HG02884 (cell line): ENCODE data around the gene ARSH.
"Not testable (repeated sequence)": the region's sequence is repeated elsewhere in the genome, so short reads cannot be mapped to it uniquely, and the experiment has no call there.

ENCODE experiments used
- ATAC-seq: cut with Tn5 transposase; IDR thresholded peaks from one replicate; pipeline ENCODE4 v1.9.1; 2021; ENCODE audit warnings: mild to moderate bottlenecking, moderate library complexity; ENCODE audit not compliant: unreplicated experiment

The ARSH gene, protein sequence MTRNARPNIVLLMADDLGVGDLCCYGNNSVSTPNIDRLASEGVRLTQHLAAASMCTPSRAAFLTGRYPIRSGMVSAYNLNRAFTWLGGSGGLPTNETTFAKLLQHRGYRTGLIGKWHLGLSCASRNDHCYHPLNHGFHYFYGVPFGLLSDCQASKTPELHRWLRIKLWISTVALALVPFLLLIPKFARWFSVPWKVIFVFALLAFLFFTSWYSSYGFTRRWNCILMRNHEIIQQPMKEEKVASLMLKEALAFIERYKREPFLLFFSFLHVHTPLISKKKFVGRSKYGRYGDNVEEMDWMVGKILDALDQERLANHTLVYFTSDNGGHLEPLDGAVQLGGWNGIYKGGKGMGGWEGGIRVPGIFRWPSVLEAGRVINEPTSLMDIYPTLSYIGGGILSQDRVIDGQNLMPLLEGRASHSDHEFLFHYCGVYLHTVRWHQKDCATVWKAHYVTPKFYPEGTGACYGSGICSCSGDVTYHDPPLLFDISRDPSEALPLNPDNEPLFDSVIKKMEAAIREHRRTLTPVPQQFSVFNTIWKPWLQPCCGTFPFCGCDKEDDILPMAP

DNA sequence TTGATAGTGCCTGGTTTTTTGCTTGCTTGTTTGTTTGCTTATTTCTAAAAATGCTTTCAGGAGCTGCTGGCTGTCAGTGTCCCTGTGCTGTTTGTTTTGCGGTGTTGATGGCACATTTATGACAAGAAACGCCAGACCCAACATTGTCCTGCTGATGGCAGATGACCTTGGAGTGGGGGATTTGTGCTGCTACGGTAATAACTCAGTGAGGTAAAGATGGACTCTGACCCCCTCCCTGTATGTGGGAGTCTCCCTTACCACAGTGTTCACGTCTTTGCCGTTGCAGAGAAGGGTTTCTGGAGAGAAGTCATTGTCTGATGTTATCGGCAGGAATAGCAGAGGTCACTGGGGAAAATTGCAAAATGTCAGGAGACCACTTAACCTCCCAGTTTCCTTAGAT is at the start of gene ARSH:
TSS of gene ARSH (plus strand) at position 52 of the 400 bp plus-strand sequence. CDS start at position 119, 67 bp downstream.
- ATAC-seq, result no peak

DNA sequence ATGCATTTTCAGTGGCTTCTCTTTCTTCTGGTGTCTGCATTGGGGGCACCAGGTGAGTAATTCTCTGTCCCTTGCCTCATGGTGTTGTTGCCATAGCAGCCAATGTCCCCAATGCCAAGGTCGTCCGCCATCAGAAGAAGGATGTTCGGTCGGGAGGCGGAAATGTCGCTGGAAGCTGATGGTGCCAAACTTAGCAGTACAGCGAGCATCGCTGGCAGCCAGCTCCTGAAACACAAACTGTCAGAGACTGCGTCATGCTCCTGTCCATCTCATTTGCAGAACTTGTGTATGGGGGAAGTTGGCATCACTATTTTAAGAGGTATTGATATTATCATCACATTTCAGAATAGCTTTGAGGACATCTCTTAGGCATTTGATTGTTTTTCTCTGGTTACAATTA is 48.1 kb upstream of the ARSH start:
- ATAC-seq, result no peak

DNA sequence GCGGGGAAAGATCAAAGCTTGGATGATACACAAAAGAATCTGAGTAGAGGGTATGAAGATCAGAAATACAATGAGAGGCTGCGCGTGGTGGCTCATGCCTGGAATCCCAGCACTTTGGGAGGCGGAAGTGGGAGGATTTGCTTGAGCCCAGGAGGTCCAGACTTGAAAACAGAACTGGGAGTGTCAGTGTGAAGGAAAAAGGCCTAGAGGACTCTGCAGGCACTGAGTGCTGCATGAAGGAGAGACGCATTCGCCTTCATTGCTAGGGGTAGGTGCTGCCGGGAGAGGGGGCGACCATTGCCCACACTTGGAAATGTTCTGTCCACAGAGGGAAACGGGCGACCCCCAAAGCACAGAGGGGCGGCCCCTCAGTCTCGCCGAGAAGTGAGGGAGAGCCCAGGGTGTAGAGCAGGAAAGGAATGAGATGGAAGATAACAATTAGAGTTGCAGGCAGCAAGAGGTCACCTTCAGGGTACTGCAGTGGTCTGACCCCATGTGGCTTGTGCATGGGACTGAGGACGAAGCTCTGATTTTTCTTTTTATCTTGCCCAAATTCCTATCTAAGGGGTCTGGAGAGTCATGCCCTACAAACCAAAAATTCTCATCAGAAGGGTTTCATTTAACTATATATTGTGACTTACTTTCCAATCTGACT is 45.4 kb upstream of the ARSH start:
- no peak for ATAC-seq

DNA sequence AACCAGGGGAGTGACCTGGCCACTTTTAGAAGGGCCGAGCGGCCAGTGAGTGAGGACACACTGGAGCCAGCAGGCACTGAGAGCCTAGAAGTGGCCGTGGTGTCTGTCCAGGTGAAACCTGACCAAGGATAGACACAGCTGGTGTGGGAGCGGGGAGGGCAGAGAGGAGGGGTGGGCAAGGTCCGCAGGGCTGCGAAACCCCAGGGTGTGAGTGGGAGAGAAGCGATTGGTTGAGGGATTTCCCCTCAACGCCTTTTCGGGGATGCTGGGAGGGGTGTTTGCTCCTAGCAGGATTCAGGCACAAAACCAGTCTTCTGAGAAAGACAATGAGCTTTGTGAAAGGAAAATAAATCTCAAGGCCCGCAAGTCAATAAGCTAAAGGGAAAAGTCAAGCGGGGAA is 44.0 kb upstream of the ARSH start:
- ATAC-seq, result no peak

DNA sequence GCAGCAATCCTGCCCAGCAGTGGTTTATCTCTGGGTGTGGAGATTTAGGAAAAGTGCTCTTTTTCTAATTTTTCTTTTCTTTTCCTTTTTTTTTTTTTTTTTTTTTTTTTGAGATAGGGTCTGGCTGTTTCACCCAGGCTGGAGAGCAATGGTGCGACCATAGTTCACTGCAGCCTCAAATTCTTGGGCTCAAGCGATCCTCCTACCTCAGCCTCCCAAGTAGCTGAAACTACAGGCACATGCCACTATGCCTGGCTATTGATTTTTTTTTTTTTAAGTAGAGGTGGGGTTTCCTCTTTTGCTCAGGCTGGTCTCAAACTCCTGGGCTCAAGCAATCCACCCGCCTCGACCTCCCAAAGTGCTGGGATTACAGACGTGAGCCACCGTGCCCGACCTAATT is 42.9 kb upstream of the ARSH start:
- ATAC-seq, result not testable (repeated sequence)

DNA sequence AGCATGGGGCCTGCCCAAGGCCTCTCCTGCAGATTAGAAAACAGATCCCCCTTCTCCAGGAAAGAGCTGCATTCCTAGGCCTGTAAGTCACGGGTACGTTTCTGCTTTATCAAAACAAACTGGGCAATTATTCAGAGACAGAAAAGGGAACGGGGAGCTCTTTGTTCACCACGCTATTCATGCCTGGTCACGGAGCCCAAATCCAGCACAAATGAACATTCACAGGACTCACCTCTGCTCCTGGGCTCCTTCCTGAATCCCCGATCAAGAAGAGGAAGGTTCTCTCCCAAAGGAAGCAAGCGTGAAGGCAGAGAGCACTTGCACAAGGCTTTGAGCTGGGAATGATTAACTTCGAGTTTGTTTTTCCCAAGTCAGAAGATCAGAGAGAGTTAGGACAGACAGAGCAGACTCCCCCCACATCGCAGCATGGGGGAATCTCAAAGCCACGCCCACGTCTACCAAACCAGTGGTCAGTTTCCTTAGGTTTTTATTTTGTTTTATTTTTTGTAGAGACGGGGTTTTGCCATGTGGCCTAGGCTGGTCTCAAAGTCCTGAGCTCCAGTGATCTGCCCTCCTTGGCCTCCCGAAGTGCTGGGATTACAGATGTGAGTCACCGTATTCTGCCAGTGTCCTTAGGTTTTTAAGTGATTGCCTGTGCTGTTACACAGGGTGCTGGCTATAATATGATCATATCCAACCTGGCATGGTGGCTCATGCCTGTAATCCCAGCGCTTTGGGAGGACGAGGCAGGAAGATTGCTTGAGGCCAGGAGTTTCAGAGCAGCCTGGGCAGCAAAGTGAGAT is 42.2 kb upstream of the ARSH start:
- not testable (repeated sequence) for ATAC-seq

DNA sequence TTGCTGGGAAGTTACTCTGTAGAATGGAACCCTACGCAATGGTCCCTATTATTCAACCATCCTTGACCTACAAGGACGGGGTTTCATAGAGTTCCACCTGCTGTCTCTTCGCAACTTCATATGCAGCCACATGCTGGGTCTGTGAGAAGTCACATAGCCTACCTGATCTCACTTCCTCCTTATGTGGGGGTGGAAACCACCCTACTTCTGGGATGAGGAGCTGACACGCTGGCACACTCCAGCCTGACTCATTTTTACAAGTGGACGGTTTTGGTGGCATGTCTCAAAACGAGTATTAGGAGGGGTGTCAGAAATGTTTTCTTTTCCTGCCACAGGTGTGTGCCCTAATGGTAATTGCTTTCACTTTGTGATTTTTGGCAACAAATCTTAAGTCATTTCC is 40.4 kb upstream of the ARSH start:
- no peak for ATAC-seq

DNA sequence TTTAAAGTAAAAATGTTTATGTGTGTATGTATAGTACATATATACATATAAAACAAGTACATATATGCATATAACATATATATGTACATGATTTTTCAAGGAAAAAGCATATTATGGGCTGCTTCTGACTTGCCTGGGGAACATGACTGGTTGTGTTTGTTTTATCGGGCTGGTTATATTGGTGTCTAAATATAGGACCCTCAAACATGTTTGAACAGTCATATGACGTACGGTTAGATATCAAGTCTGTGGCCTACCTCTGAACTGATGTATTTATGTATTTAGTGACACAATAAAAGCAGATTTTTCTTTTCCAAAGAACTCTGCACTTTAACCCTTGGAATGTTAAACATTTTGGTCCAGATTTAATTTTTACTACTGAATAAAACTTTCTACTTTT is 39.3 kb upstream of the ARSH start:
- no peak for ATAC-seq

DNA sequence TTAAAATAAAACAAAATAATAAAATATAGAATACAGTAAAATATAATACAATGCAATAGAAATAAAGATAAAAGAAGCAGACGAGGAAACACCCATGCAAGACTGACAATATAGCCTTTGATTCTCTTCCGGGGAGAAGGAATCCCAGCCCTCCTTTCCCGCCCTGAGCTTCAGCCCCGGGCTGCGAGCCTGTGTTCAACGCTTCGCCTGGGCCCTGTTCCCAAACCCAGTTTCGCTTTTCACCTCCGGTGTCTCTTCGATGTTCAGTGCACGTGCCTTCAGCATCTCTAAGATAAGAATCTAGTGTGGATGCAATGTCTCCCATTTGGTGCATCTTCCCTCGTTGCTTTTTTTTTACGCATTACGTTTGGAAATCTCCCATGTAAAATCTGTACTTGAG is 38.8 kb upstream of the ARSH start:
- ATAC-seq, result no peak

DNA sequence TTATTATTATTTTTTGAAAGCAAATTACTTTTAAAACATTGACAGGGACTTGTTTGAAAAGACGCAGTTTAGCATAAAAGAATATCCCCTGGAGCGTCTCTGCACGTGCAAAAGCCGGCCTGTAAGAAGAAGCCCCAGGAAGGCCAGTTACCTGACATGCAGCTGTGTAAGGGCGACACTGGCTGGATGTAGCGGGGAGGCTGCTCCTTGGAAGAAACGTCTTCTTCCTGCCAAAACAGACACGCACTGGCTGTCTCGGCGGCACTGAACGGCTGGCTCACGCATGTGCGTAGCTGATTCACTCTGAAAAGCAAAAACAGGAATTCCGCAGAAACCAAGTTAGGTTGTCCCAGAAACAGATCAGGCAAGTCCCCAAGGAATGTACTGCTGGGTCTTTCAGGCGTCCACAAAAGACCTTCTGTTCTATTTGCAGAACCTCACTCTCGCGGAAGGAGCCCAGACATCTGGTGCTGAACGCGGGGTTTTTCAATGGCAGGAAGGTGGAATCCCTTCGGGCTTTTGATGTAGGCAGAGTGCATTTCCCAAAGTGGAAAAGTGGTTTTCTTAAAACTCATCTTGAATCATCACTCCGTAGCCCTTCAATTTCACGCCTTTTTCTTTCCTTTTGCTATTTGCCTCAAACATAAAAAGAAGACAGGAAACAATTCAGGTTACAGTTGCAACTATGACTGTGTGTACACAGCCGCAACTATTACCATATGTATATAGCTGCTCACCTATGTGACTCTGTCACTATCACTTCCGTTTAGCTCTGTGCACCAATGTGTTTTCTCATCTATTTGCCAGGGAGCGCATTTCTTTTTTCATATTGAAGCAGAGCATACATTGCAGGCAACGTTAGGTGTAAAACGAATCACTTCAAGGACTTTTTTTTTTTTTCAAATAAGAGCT is 38.1 kb upstream of the ARSH start:
- no peak for ATAC-seq

DNA sequence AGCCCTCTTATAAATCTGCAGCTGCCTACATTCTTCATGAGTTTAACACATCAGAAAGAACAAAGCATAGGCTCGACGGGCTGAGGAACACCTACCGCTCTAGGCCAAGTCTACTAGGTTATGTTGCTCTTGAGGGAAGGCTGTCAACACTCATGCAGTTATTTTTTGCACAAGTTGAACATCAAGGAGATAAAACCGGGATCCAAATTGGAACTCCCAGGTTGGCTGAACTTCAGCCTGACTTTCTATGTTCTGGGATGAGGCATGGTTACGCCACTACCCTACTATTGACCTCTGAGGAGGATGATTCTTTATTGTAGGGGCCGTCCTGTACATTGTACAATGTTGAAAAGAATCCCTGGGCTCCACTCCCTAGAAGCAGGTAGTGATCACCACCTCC is 37.3 kb upstream of the ARSH start:
- ATAC-seq, result no peak

DNA sequence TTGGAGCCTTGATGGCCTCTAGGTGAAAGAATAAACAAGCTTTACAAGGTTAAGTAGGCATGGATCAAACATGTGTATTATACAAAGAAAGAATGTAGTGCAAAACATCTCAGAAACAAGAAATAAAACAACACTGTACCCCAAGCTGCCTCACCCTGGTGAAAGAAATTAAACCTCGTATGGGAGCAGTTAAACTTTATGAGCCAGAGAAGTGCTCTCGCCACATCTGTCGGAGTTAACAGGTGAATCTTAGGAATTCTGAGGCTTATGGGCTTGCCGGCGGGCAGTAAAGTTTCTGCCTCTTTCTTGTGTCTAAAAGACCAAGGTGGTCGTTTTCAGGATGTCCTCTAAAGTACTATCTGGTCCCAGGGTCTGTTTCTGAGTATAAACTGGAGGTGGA is 34.0 kb upstream of the ARSH start:
- ATAC-seq, result no peak

DNA sequence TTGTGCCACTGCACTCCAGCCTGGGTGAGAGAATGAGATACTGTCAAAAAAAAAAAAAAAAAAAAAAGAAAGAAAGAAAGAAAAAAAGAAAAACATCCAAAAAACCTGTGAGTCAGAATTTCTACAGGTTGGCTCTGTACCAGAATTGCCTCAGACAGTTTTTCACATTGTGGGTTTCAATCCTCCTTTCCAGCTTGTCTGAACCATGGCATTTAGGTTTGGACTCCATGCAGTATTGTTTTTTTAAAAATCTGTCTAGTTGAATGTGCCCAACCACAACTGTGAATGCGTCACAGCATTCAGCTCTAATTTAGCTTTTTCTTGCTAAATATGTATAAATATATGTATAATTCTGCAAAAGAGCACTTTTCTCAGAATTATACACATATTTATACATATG is 31.4 kb upstream of the ARSH start:
- ATAC-seq, result no peak

DNA sequence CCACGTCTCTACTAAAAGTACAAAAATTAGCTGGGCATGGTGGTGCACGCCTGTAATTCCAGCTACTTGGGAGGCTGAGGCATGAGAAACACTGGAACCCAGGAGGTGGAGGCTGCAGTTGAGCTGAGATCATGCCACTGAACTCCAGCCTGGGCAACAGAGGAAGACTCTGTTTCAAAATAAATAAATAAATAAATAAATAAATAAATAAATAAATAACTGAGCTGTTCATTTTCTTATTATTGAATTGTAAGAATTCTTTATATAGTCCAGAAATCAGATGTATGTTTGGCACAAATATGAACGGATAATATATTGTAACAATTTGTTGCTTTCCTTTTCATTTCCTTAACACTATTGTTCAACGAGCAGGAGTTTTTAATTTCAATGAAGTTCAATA is 27.7 kb upstream of the ARSH start:
- ATAC-seq, result not testable (repeated sequence)

DNA sequence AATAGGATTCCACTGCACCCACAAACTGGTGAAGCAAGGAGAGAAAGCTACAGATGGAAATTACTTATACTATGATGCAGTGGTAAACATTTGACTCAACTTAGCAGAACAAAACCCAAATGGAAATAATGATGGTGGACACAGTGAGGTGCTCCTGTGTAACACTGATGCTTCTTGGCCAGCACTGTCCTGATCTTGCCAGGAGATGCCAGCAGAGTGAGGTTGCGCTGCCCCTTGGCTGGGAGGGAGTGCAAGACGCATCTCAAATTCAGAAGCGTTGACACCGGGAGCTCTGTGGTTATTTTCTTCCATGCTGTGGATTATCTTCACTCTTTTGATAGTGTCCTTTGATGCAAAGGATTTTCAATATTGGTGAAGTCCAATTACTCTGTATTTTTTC is 22.0 kb upstream of the ARSH start:
- ATAC-seq, result no peak

DNA sequence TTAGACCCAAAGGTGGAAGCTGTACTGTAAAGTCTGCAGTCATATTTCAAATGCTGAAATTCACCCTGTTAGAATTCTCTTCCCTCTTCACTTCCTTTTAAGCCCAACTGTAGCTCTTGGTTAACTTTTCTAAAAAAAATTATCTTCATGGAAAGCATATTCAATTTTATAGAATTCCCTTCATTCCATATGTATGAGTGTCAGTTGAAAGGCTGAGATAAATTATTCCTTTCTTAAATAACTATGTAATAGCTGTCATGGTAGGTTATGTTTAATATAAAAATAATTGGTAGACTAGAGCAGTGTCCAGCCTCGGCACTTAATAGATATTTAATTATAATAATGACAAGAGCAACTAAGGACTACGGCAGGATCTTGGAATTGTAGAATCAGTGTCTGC is 16.8 kb upstream of the ARSH start:
- no peak for ATAC-seq

DNA sequence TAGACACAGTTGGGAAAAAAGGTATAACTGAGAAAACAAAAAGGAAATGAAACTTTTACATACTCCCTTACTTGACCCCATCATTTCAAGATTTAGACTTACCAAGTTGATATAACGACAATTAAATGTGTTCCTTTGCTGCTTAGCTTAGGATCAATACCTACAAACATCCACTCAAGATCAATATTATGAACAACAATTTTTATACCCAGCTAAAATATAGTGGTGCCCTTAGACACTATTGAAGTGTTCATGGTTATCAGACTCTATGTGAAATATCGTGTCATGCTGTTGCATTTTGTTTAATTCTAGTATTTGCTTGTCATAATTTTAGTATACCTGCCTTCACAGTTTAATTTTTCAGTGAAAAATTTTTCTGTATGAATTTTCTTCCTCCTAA is 4.2 kb downstream of the ARSH start:
- ATAC-seq, result no peak

DNA sequence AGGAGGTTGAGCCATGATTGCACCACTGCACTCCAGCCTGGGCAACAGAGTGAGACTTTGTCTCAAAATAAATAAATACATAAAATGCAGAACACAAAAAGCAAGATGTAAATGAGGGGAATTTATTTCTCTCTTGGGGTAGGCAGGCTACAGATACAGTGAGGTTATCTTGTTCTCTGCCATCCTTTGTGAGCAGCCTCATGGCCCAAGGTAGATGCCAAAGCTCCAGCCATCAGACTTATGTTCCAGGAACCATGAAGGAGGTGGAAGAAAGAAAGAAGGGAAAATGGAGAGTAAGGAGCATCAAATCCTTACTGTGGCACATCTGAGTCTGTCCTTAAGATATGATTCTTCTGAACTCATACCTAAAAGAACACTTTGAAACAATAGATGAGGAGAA is 11.1 kb downstream of the ARSH start:
- ATAC-seq, result no peak

DNA sequence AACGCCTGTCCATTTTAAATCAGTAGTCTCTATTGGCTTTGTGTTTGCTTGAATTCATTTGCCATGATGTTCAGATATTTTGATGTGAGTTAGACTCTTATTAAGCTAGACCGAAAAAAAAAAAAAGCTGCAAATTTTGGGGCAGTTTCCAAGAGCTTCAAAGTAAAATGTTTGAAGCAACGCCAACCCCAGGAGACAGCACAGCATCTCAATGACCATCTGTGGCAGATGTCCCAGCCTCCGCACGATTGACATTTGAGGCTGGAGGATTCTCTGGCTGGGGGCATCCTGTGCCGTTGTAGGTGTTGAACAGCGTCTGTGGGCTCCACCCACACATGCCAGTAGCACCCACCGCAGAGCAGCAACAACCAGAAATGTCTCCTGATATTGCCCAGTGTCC is 17.8 kb downstream of the ARSH start:
- ATAC-seq, result no peak

DNA sequence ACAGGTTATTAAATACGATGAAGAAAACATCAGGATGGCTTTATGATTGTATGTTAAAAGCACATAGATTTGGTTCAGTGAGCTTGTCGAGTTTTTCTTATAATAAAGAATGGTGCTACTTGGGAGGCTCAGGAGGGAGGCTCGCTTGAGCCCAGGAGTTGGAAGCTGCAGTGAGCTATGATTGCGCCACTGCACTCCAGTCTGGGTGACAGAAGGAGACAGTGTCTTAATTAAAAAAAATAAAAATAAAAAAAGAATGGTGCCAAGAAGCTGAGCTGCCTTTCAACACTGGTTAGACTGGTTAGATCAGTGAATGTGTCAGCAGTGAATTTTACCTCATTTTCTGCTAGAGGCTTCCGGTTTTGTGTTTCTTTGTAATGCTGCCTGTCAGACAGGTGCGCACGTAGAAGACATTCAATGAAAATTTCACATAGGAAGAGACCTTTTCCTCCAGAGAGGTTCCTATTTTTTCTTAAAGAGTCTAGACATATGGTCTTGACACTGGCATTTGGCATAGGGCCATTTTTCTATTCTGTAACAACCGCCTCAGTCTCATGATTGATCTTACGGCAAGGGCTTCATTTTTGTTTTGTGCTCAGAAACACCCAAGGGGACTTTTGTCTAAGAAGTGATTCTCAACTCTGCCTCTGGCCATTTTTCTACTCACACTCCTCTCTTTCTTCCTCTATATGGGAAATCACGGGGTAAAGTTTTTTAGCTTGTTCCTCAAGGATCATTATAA is 19.9 kb downstream of the ARSH start:
- no peak for ATAC-seq
